IPS-15b (cell line): ENCODE results near the gene PHACTR1.

Experiments
- H3K27me3 ChIP-seq: one replicate; pipeline ENCODE4 v1.6.1; 2013; ENCODE audit warnings: low read length; ENCODE audit not compliant: control insufficient read depth, insufficient read depth
- H3K36me3 ChIP-seq: one replicate; pipeline ENCODE4 v1.6.1; 2013; ENCODE audit warnings: low read length; ENCODE audit not compliant: control insufficient read depth, insufficient read depth
- H3K4me1 ChIP-seq: one replicate; pipeline ENCODE4 v1.6.1; 2013; ENCODE audit warnings: mild to moderate bottlenecking, low read length; ENCODE audit not compliant: control insufficient read depth, insufficient read depth
- H3K4me3 ChIP-seq: one replicate; pipeline ENCODE4 v1.5.1; 2013; ENCODE audit warnings: low read depth, low read length
- H3K9ac ChIP-seq: one replicate; pipeline ENCODE4 v1.6.1; 2013; ENCODE audit warnings: low read depth, mild to moderate bottlenecking, low read length
- H3K9me3 ChIP-seq: one replicate; pipeline ENCODE4 v1.6.1; 2013; ENCODE audit warnings: mild to moderate bottlenecking, low read length; ENCODE audit not compliant: control insufficient read depth, insufficient read depth

The PHACTR1 gene

GRCh38 chr6:12806136-12806535, 89.6 kb downstream of the PHACTR1 start:
- Histone ChIP-seq H3K4me3 (no peak overlapping the region), H3K27me3 (no peaks in the 10 kb centered on the region), H3K4me1 (no peaks in the 10 kb centered on the region), H3K36me3 (no peaks in the 10 kb centered on the region), H3K9me3 (no peaks in the 10 kb centered on the region), H3K9ac (no peak overlapping the region)

DNA sequence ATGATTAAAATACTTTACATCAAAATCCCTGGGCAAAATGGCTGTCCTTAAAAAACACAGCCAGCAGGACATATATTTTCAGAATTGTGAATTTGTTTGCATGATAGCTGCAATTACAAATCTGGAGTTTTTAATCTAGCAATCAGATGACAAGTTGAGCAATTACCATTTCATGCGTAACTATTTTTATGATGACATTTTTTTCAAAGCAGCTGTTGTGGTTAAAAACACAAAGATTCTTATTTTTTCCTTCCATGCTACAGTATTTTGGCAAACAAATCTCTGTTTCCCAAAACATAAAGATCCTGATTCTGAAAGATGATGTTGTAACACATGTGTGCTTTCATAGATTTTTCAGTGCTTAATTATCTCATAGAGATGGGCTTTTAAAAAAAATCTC, 90.2 kb downstream of the PHACTR1 start:
- Histone ChIP-seq H3K4me1 (no peaks in the 10 kb centered on the region), H3K9me3 (no peaks in the 10 kb centered on the region), H3K4me3 (no peak overlapping the region), H3K36me3 (no peaks in the 10 kb centered on the region), H3K9ac (no peak overlapping the region), H3K27me3 (no peaks in the 10 kb centered on the region)

- Histone ChIP-seq H3K4me1 (no peaks in the 10 kb centered on the region), H3K4me3 (no peak overlapping the region), H3K27me3 (no peaks in the 10 kb centered on the region), H3K9me3 (no peaks in the 10 kb centered on the region), H3K9ac (no peak overlapping the region), H3K36me3 (no peaks in the 10 kb centered on the region)
Observed at GRCh38 chr6:12811519-12811918, 95.0 kb downstream of the PHACTR1 start.

GRCh38 chr6:12813321-12813720, 96.8 kb downstream of the PHACTR1 start:
- H3K9ac ChIP-seq = no peak overlapping the region
- no peaks in the 10 kb centered on the region for H3K4me1 ChIP-seq
- H3K36me3 ChIP-seq = no peaks in the 10 kb centered on the region
- no peak overlapping the region for H3K4me3 ChIP-seq
- no peaks in the 10 kb centered on the region for H3K9me3 ChIP-seq
- H3K27me3 ChIP-seq = no peaks in the 10 kb centered on the region

GRCh38 chr6:12814015-12814414, 97.4 kb downstream of the PHACTR1 start:
- Histone ChIP-seq H3K27me3 (no peaks in the 10 kb centered on the region), H3K36me3 (no peaks in the 10 kb centered on the region), H3K9me3 (no peaks in the 10 kb centered on the region), H3K9ac (no peak overlapping the region), H3K4me1 (no peaks in the 10 kb centered on the region), H3K4me3 (no peak overlapping the region)

DNA sequence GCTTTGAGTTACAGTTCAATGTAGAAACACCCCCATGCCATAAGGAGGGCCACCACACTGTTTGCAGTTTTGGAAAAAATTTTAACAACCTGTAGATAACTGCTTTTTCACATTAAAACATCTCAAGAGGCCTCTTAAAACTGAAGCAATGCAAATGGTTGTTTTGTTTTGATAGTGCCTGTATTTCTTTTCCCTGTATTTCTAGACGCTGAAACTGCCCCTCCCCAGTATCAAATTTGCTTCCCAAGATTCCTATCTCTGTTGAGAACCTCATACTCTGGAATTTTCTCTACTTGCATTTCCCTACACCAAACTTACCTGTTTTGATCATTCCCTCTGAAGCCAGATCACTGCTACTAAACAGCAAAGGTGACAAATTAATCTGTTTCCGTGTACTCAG, 98.5 kb downstream of the PHACTR1 start:
- H3K9me3 ChIP-seq = no peaks in the 10 kb centered on the region
- H3K9ac ChIP-seq = no peak overlapping the region
- no peaks in the 10 kb centered on the region for H3K27me3 ChIP-seq
- H3K36me3 ChIP-seq = no peaks in the 10 kb centered on the region
- no peak overlapping the region for H3K4me3 ChIP-seq
- H3K4me1 ChIP-seq = no peaks in the 10 kb centered on the region

DNA sequence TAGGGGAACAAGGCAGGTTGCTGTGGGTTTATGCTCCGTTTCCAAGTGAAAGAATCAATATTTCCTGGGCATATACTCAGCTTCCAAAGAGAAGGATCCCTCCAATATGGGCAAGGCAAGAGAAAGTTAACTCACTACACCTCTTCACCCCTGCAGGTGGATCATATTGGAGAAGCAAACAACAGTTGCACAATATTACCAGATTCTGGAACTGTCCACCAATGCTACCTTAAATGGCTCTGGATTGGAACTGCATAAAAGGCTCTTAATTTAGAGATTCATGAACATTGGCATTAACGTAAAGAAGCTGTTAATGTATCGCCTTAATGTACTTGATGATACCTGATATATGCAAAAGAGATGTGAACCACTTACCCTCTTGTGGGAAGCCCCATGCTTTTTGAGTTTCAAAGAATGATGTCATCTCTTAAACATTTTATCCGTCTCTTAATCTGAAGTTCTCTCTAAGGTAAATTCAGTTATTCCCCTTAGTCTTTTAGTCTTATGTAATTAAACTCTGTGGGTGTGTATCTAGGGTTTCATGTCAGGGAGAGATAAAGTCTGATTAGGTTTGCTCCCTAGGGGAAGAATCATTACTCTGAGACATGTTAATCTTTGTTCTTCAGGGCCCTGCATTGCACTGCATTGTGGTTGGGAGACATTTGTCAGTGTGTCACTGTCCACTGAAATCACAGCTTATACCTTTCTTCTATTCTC, 99.5 kb downstream of the PHACTR1 start:
- no peaks in the 10 kb centered on the region for H3K36me3 ChIP-seq
- H3K4me1 ChIP-seq = no peaks in the 10 kb centered on the region

DNA sequence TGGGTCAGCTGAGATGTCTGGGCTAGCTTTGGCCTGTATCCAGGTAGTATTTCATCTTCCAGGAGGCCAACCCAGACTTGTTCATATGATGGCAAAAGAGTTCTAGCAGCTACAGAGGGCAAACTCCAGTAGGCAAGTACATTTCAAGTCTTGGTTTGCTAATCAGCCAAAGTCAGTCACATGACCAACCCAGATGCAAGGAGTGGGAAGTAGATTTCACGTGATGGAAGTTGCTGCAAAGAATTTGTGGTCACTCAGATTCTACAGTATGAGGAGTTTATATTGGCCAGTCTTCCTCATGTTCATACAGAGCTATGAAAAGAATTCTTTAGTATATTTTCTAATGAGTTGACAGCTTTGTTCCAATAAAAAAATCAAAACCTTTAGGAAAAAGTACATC, 101.8 kb downstream of the PHACTR1 start:
- Histone ChIP-seq H3K36me3 (no peaks in the 10 kb centered on the region), H3K9me3 (no peaks in the 10 kb centered on the region), H3K4me1 (no peaks in the 10 kb centered on the region), H3K4me3 (no peak overlapping the region), H3K27me3 (no peaks in the 10 kb centered on the region), H3K9ac (no peak overlapping the region)

More for the DNA sequence above, 99.5 kb downstream of the PHACTR1 start:
- Histone ChIP-seq H3K4me3 (no peak overlapping the region), H3K9ac (no peak overlapping the region), H3K27me3 (no peaks in the 10 kb centered on the region), H3K9me3 (no peaks in the 10 kb centered on the region)

DNA sequence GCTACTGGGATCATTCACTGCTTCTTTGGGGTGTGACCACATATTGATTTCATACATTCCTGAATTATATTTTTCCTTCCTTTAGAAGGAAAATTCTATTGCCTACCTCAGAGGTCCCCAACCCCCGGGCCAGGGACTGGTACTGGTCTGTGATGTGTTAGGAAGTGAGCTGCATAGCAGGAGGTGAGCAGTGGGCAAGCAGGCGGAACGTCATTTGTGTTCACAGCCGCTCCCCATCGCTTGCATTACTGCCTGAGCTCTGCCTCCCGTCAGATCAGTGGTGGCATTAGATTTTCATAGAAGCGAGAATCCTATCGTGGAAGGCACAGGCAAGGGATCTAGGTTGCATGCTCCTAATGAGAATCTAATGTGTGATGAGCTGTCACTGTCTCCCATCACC, 107.3 kb downstream of the PHACTR1 start:
- H3K4me1 ChIP-seq = peaks cover 2% of the 10 kb centered on the region
- no peaks in the 10 kb centered on the region for H3K27me3 ChIP-seq
- H3K9me3 ChIP-seq = no peaks in the 10 kb centered on the region
- no peak overlapping the region for H3K4me3 ChIP-seq
- no peak overlapping the region for H3K9ac ChIP-seq
- H3K36me3 ChIP-seq = no peaks in the 10 kb centered on the region

GRCh38 chr6:12826584-12826983, 110.0 kb downstream of the PHACTR1 start:
- Histone ChIP-seq H3K9me3 (no peaks in the 10 kb centered on the region), H3K4me3 (no peak overlapping the region), H3K27me3 (no peaks in the 10 kb centered on the region), H3K4me1 (peaks cover 2% of the 10 kb centered on the region), H3K9ac (no peak overlapping the region), H3K36me3 (no peaks in the 10 kb centered on the region)

DNA sequence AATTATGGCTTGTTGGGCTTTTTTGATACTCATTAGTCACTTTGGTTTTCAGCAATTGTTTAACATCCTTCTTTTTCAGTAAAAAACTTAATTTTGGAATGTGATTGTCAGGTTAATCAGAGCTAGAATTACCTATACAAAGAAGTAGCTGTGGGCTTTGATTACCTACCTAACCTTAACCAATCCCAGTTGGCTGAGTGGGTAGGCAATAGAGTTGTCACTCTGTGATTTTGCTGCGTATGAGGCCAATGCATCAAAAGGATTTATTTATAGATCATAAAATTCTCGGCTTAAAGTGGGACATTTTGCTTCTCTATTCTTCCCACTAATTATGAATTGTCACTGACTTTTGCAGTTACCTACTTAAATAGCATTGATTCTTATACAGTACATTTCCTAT, 111.4 kb downstream of the PHACTR1 start:
- Histone ChIP-seq H3K9ac (no peak overlapping the region), H3K4me1 (peaks cover 2% of the 10 kb centered on the region), H3K4me3 (no peak overlapping the region), H3K9me3 (no peaks in the 10 kb centered on the region), H3K27me3 (no peaks in the 10 kb centered on the region), H3K36me3 (no peaks in the 10 kb centered on the region)

GRCh38 chr6:12832226-12832735, 115.7 kb downstream of the PHACTR1 start:
- Histone ChIP-seq H3K27me3 (no peaks in the 10 kb centered on the region), H3K9ac (no peak overlapping the region), H3K9me3 (no peaks in the 10 kb centered on the region), H3K36me3 (no peaks in the 10 kb centered on the region), H3K4me3 (no peak overlapping the region), H3K4me1 (no peaks in the 10 kb centered on the region)
